ENCODE data around the gene RAVER1.

- no peak for TF ChIP-seq CTCF (IDR thresholded peaks at IDR 0.05; ENCODE audit: low read depth, low read length)
- TF ChIP-seq, protein P1, sequence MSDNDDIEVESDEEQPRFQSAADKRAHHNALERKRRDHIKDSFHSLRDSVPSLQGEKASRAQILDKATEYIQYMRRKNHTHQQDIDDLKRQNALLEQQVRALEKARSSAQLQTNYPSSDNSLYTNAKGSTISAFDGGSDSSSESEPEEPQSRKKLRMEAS (IDR thresholded peaks at IDR 0.05; ENCODE audit: low read depth, low read length) = peak; percentile 86
Observed at GRCh38 chr19:10380313-10381102, 47.2 kb upstream of the RAVER1 start, which contains the start of gene TYK2.

Data from NB4 (cell line).